ENCODE measurements around the gene CARNS1. TPM values are rescaled to one million over a fixed set of nuclear protein-coding genes. Genes with fewer than 3 reads are reported as not detected.
A peak's percentile ranks its signal among the peaks of the same experiment; 100 is the strongest.

The CARNS1 gene
- total and polyA plus RNA-seq, 8 donors, result 0.39 to 2.2 (median 0.90) TPM

DNA sequence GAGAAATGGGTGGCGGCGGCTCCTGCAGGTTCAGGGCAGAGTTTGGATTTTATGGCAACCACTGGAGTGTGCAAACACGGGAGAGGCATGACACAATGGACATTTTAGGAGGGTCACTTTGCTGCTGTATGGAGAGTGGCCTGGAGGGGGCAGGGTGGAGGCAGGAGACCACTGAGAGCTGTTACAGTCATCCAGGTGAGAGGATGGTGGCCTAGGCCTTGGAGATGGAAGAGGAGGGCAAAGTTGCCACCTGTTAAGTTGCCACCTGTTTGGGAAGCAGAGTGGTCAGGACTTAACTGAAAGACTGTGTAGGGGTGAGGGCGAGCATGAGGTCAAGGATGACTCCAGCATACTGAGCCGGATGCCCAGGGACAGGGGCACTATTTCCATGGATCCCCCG is 26.0 kb upstream of the CARNS1 start:
- FAIRE-seq, result no peak
- DNase-seq, result peak in 3 of 6 donors; percentile 55 to 75 (median 63)
- Histone ChIP-seq H3K27ac (no peak overlapping the region), H3K4me3 (no peak overlapping the region), H3K36me3 (no peaks in the 10 kb centered on the region), H3K9me3 (no peaks in the 10 kb centered on the region), H3K27me3 (no peaks in the 10 kb centered on the region), H3K4me1 (peaks cover 0 to 9% (median 0%) of the 10 kb centered on the region in 3 donors)
- intact Hi-C loops (cut with DNase I), result loop anchor here in 1 of 3 donors (10.0 kb wide), 1 partner anchor 135 kb away; no protein-coding TSS in a partner anchor
- TF ChIP-seq, protein P1, sequence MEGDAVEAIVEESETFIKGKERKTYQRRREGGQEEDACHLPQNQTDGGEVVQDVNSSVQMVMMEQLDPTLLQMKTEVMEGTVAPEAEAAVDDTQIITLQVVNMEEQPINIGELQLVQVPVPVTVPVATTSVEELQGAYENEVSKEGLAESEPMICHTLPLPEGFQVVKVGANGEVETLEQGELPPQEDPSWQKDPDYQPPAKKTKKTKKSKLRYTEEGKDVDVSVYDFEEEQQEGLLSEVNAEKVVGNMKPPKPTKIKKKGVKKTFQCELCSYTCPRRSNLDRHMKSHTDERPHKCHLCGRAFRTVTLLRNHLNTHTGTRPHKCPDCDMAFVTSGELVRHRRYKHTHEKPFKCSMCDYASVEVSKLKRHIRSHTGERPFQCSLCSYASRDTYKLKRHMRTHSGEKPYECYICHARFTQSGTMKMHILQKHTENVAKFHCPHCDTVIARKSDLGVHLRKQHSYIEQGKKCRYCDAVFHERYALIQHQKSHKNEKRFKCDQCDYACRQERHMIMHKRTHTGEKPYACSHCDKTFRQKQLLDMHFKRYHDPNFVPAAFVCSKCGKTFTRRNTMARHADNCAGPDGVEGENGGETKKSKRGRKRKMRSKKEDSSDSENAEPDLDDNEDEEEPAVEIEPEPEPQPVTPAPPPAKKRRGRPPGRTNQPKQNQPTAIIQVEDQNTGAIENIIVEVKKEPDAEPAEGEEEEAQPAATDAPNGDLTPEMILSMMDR (IDR thresholded peaks at IDR 0.05), result peak in 2 of 4 donors; percentile 18 to 27
- WGBS, 2 donors, result 58 to 60% methylated on average over 6 of the region's 6 CpGs
- ATAC-seq, result peak in 2 of 4 donors; percentile 10 to 46

DNA sequence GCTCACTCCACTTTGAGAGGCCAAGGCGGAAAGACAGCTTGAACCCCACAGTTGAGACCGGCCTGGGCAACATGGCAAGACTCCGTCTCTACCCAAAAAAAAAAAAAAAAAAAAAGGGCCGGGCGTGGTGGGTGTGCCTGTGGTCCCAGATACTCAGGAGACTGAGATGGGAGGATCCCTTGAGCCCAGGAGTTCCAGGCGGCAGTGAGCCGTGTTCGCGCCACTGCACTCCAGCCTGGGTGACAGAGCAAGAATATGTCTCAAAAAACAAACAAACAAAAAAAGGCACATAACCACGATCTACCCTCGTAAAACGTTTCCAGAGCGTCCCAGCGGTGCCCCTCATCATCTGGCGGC is 24.6 kb upstream of the CARNS1 start:
- Histone ChIP-seq H3K27me3 (no peaks in the 10 kb centered on the region), H3K4me1 (peaks cover 0 to 9% (median 0%) of the 10 kb centered on the region in 3 donors), H3K27ac (peak overlapping the region; percentile 46 to 80 (median 76)), H3K36me3 (no peaks in the 10 kb centered on the region), H3K4me3 (peak overlapping the region; percentile 70 to 88 (median 82)), H3K9me3 (no peaks in the 10 kb centered on the region)
- 10 to 14% methylated on average over 13 to 15 of the region's 15 CpGs for WGBS, 2 donors
- FAIRE-seq (no peak), ATAC-seq (no peak), DNase-seq (no peak)
- intact Hi-C loops (cut with DNase I), result no loop called here
- TF ChIP-seq, protein P1 (IDR thresholded peaks at IDR 0.05), result no peak

DNA sequence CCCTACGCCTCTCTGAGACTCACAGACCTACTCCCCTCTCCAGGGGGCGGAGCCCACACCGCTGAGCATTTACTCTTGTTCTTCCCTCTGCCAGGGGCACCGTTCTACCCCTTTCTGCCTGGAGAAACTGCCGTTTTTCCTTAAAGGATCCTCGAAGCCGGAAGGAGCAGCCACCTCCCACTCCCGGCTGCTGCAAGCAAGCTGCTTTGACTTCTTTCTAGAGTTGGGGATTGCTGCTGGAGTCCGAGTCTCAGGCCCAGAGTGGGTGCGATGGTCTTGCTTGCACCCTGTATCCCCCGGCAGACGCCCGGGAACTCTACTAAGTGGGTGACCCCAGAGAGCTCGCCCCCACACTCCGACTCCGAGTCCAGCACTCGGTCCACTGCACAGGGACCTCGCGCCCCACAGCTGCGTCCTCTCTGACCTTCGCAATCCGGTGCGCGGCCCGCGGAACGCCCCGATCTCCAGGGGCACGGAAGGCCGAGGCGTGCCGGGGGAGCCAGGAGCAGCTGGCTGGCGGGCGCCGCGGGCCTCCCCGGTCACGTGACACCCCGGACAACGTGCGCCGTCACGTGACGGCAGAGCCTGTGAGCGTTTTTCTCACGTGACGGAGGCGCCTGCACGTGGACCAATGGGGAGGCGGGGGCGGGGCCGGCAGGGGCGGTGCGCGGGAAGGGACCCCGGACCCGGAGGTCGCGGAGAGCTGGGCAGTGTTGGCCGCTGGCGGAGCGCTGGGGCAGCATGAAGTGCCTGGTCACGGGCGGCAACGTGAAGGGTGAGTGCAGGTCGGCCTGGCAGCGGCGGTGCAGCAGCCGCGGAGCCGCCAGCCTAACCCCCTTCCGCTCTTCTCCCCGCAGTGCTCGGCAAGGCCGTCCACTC is 23.9 kb upstream of the CARNS1 start, which contains the start of gene RAD9A:
Gene RAD9A (plus strand): TSS at position 683 of the 879 bp plus-strand sequence. CDS start 59 bp downstream, at position 742.
- peak; percentile 93 to 98 (median 96) for DNase-seq
- 0 to 1% methylated on average over 65 to 75 of the region's 75 CpGs for WGBS, 2 donors
- TF ChIP-seq, protein P1 (IDR thresholded peaks at IDR 0.05), result no peak
- H3K27ac ChIP-seq, result peak within 1 kb of the TSS; percentile 46 to 80 (median 76)
- FAIRE-seq, result no peak
- H3K4me1 ChIP-seq, result peaks cover 0 to 9% (median 0%) of the 10 kb centered on the region in 3 donors
- intact Hi-C loops (cut with DNase I), result no loop called here
- H3K27me3 ChIP-seq, result no peaks in the 10 kb centered on the region
- H3K36me3 ChIP-seq, result no peaks in the 10 kb centered on the region
- no peaks in the 10 kb centered on the region for H3K9me3 ChIP-seq
- peak within 1 kb of the TSS; percentile 70 to 88 (median 82) for H3K4me3 ChIP-seq
- peak; percentile 83 to 93 (median 90) for ATAC-seq

DNA sequence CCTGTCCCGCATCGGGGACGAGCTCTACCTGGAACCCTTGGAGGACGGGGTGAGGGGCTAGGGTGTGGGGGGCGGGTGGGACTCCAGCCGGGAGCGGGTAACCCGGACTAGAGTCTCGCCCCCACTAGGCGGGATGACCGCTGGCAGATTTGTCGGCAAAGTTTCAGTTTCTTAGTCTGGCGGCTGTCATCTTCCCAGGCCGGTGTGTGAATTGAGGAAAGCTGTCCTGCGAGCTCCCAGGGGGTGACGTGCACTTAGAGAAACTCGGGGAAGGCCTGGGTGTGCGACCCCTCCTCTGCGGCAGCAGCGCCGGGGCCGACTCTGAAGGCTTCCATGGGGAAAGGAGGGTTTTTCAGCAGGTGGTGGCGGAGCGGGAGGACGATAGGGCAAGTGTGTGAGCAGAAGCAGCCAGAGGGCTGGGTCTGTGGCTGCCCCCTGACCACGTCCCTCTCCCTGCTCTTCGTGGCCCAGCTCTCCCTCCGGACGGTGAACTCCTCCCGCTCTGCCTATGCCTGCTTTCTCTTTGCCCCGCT is 23.2 kb upstream of the CARNS1 start:
- peaks cover 0 to 9% (median 0%) of the 10 kb centered on the region in 3 donors for H3K4me1 ChIP-seq
- H3K36me3 ChIP-seq, result peaks cover 0 to 1% (median 0%) of the 10 kb centered on the region in 3 donors
- DNase-seq (peak in 2 of 6 donors; percentile 61 to 81), ATAC-seq (peak; percentile 4 to 27 (median 13)), FAIRE-seq (no peak)
- 3 to 4% methylated on average over 26 to 31 of the region's 31 CpGs for WGBS, 2 donors
- H3K4me3 ChIP-seq, result peak overlapping the region; percentile 70 to 88 (median 82)
- H3K27me3 ChIP-seq, result no peaks in the 10 kb centered on the region
- intact Hi-C loops (cut with DNase I), result no loop called here
- H3K9me3 ChIP-seq, result no peaks in the 10 kb centered on the region
- H3K27ac ChIP-seq, result peak overlapping the region; percentile 41 to 80 (median 76)
- TF ChIP-seq, protein P1 (IDR thresholded peaks at IDR 0.05), result no peak

All from pancreas (tissue), 10 donors.